Vagina (tissue), 2 donors: Measurements from ENCODE around the gene CDKN1B.

Source experiments
- CTCF ChIP-seq, 3 experiments: fragments of 450-650 bp in 2 of 3; fragments of 200-600 bp in 1 of 3; sonication (generic) in 1 of 3; IDR thresholded peaks; one replicate each; pipeline ENCODE4 v1.5.1; 2017 to 2019; ENCODE audit warnings: antibody characterized with exemption in 3 of 3, mild to moderate bottlenecking in 2 of 3, moderate library complexity in 2 of 3
- POLR2A ChIP-seq, 2 donors: fragments of 450-650 bp; IDR thresholded peaks; one replicate each; pipeline ENCODE4 v1.6.1; 2017; ENCODE audit warnings: antibody characterized with exemption in 2 of 2, mild to moderate bottlenecking in 2 of 2, moderate library complexity in 2 of 2
- POLR2AphosphoS5 ChIP-seq, 2 donors: sonication (generic); formaldehyde crosslinking; IDR thresholded peaks; one replicate each; pipeline ENCODE4 v1.9.0; 2017; ENCODE audit warnings: antibody characterized with exemption in 2 of 2, mild to moderate bottlenecking in 2 of 2, low read depth in 1 of 2; ENCODE audit not compliant: insufficient read depth in 1 of 2

- TF ChIP-seq CTCF (IDR thresholded peaks at IDR 0.05) (no peak), POLR2AphosphoS5 (IDR thresholded peaks at IDR 0.05; ENCODE audit: insufficient read depth in 1 of 2, low read depth in 1 of 2) (no peak), POLR2A (IDR thresholded peaks at IDR 0.05) (no peak)
Observed at GRCh38 chr12:12725956-12726554, 8.9 kb downstream of the CDKN1B start.
